Mesenchymal stem cell (in vitro differentiated cells and primary cell): Measurements from ENCODE around the gene SUSD3.

ENCODE experiments used
- DNase-seq: peaks from one replicate; pipeline ENCODE4 v3.0.0-alpha.2; 2013
- H2AFZ ChIP-seq: one replicate; pipeline ENCODE4 v1.6.1; 2013; ENCODE audit warnings: low read depth, mild to moderate bottlenecking, control low read depth, inconsistent platforms, low read length, moderate library complexity
- H2AK5ac ChIP-seq: 2 replicates; pipeline ENCODE4 v1.6.1; 2013; ENCODE audit warnings: low read length, moderate library complexity, mild to moderate bottlenecking, inconsistent platforms; ENCODE audit not compliant: severe bottlenecking
- H2BK120ac ChIP-seq: one replicate; pipeline ENCODE4 v1.6.1; 2013; ENCODE audit warnings: low read depth, mild to moderate bottlenecking, inconsistent platforms, low read length, moderate library complexity
- H2BK12ac ChIP-seq, 2 experiments: one replicate each; pipeline ENCODE4 v1.6.1; 2013; ENCODE audit warnings: inconsistent platforms in 2 of 2, low read length in 2 of 2, mild to moderate bottlenecking in 2 of 2, moderate library complexity in 2 of 2, control low read depth in 1 of 2
- H2BK15ac ChIP-seq: one replicate; pipeline ENCODE4 v1.6.1; 2013; ENCODE audit warnings: mild to moderate bottlenecking, low read depth, inconsistent platforms; ENCODE audit not compliant: poor library complexity, severe bottlenecking
- H2BK5ac ChIP-seq: 2 replicates; pipeline ENCODE4 v1.6.1; 2013; ENCODE audit warnings: low read depth, mild to moderate bottlenecking, low read length, control low read depth, inconsistent platforms; ENCODE audit not compliant: poor library complexity, severe bottlenecking
- H3K14ac ChIP-seq, 2 experiments: one replicate each; pipeline ENCODE4 v1.6.1; 2013; ENCODE audit warnings: inconsistent platforms in 2 of 2, low read length in 2 of 2, control low read depth in 1 of 2, mild to moderate bottlenecking in 1 of 2, moderate library complexity in 1 of 2
- H3K18ac ChIP-seq, 2 experiments: one replicate each; pipeline ENCODE4 v1.6.1; 2013; ENCODE audit warnings: inconsistent platforms in 2 of 2, low read length in 2 of 2, control low read depth in 1 of 2, low read depth in 1 of 2, mild to moderate bottlenecking in 1 of 2
- H3K23ac ChIP-seq, 2 experiments: one replicate each; pipeline ENCODE4 v1.6.1; 2013; ENCODE audit warnings: inconsistent platforms in 2 of 2, low read length in 2 of 2, mild to moderate bottlenecking in 2 of 2, moderate library complexity in 2 of 2, control low read depth in 1 of 2
- H3K27ac ChIP-seq: 2 replicates; pipeline ENCODE4 v1.5.1; 2013; ENCODE audit warnings: mild to moderate bottlenecking, moderate library complexity, low read length, control low read depth, inconsistent platforms; ENCODE audit not compliant: poor library complexity, severe bottlenecking
- H3K27me3 ChIP-seq, 2 experiments: 2 replicates each; pipeline versions ENCODE4 v1.6.1 to v1.7.0; 2013; ENCODE audit warnings: low read length in 2 of 2, mild to moderate bottlenecking in 2 of 2, moderate library complexity in 2 of 2, control low read depth in 1 of 2, inconsistent platforms in 1 of 2; ENCODE audit not compliant: control insufficient read depth in 1 of 2, insufficient read depth in 1 of 2
- H3K36me3 ChIP-seq, 2 experiments: 2 replicates each; pipeline versions ENCODE4 v1.6.1 to v1.7.0; 2013; ENCODE audit warnings: low read length in 2 of 2, control low read depth in 1 of 2, inconsistent platforms in 1 of 2, low read depth in 1 of 2, mild to moderate bottlenecking in 1 of 2; ENCODE audit not compliant: insufficient read depth in 2 of 2, control insufficient read depth in 1 of 2
- H3K4ac ChIP-seq, 2 experiments: one replicate each; pipeline ENCODE4 v1.6.1; 2013; ENCODE audit warnings: inconsistent platforms in 2 of 2, low read length in 2 of 2, mild to moderate bottlenecking in 2 of 2, moderate library complexity in 2 of 2, control low read depth in 1 of 2, low read depth in 1 of 2
- H3K4me1 ChIP-seq: 2 replicates; pipeline ENCODE4 v1.6.1; 2013; ENCODE audit warnings: low read depth, low read length, control low read depth; ENCODE audit not compliant: control insufficient read depth, insufficient read depth
- H3K4me2 ChIP-seq: 2 replicates; pipeline ENCODE4 v1.6.1; 2013; ENCODE audit warnings: low read length, mild to moderate bottlenecking, inconsistent platforms; ENCODE audit not compliant: poor library complexity, severe bottlenecking
- H3K4me3 ChIP-seq, 2 experiments: 2 replicates each; pipeline versions ENCODE4 v1.5.1 to v1.7.0; 2013; ENCODE audit warnings: low read length in 2 of 2, mild to moderate bottlenecking in 2 of 2, control low read depth in 1 of 2, low read depth in 1 of 2; ENCODE audit not compliant: insufficient read depth in 1 of 2
- H3K79me1 ChIP-seq: replicated peaks from 2 replicates; pipeline ENCODE4 v1.6.1; 2013; ENCODE audit warnings: mild to moderate bottlenecking, control low read depth, low read length, inconsistent platforms; ENCODE audit not compliant: poor library complexity, severe bottlenecking
- H3K9ac ChIP-seq: 2 replicates; pipeline ENCODE4 v1.7.0; 2013; ENCODE audit warnings: mild to moderate bottlenecking, low read length, moderate library complexity
- H3K9me3 ChIP-seq: 2 replicates; pipeline ENCODE4 v1.7.0; 2013; ENCODE audit warnings: mild to moderate bottlenecking, low read length; ENCODE audit not compliant: control insufficient read depth
- H4K8ac ChIP-seq: one replicate; pipeline ENCODE4 v1.6.1; 2013; ENCODE audit warnings: inconsistent platforms, mild to moderate bottlenecking, low read length, moderate library complexity
- H4K91ac ChIP-seq: one replicate; pipeline ENCODE4 v1.6.1; 2013; ENCODE audit warnings: mild to moderate bottlenecking, low read length, inconsistent platforms
- WGBS: methylation state at CpG from one replicate; pipeline ENCODE4 v1.1.7; 2013; ENCODE audit warnings: mixed read lengths; 5-methylcytosine and 5-hydroxymethylcytosine counted together

SUSD3 gene

DNA sequence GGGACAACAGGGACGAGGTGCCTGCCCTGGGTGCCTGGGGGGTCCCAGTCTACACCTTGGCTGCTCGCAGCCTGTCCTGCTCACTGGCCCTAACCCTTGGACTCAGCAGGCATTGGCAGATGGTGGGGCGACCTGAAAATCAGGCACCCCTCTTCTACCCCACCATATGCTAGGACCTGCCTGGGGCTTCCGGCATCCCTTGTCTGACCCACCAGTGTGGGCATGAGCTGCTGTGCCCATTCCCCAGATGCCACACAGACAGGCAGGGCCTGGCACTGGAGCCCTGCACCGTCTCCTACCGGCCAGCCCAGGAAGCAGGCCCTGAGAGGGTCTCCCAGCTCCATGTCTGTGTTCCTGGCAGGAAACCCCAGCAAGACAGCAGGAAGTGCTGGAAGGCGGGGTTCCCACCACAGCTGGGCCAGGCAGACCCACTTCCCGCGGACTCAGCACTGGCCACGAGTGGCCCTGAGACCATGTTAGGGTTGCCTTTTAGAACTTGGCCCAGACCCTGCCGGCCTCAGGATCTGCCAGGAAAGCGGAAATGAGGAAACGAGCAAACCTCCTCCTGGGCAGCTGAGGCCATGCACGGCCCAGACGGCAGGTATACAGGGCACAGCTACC lies 72.5 kb downstream of the SUSD3 start:
- no peak overlapping the region for H2BK5ac ChIP-seq
- H3K79me1 ChIP-seq: peaks cover 29% of the 10 kb centered on the region
- peak overlapping the region in 1 of 2 experiments; percentile 9 for H3K18ac ChIP-seq
- H3K36me3 ChIP-seq: peaks cover 0 to 10% of the 10 kb centered on the region in 2 experiments
- no peak overlapping the region for H3K4me2 ChIP-seq
- H2BK15ac ChIP-seq: no peak overlapping the region
- H3K14ac ChIP-seq: peak overlapping the region in 1 of 2 experiments; percentile 47
- H3K23ac ChIP-seq: no peak overlapping the region
- H3K27me3 ChIP-seq: no peaks in the 10 kb centered on the region
- H2BK120ac ChIP-seq: no peak overlapping the region
- 82% methylated on average over 15 of the region's 15 CpGs for WGBS
- H3K27ac ChIP-seq: no peak overlapping the region
- no peak overlapping the region for H2AK5ac ChIP-seq
- peak; percentile 31 for DNase-seq
- peaks cover 78% of the 10 kb centered on the region for H3K4me1 ChIP-seq
- H3K9me3 ChIP-seq: no peaks in the 10 kb centered on the region
- peak overlapping the region; percentile 3 to 18 for H2BK12ac ChIP-seq
- H3K9ac ChIP-seq: peak overlapping the region; percentile 23
- H4K91ac ChIP-seq: peak overlapping the region; percentile 37
- H3K4me3 ChIP-seq: no peak overlapping the region
- H4K8ac ChIP-seq: peak overlapping the region; percentile 37
- no peak overlapping the region for H3K4ac ChIP-seq
- no peak overlapping the region for H2AFZ ChIP-seq

- peaks cover 0 to 4% of the 10 kb centered on the region in 2 experiments for H3K36me3 ChIP-seq
- 96% methylated on average over 13 of the region's 13 CpGs for WGBS
- peaks cover 23% of the 10 kb centered on the region for H3K79me1 ChIP-seq
- no peak overlapping the region for H2BK15ac ChIP-seq
- peak overlapping the region in 1 of 2 experiments; percentile 30 for H3K14ac ChIP-seq
- H2BK12ac ChIP-seq: peak overlapping the region; percentile 3 to 50
- H3K4me3 ChIP-seq: no peak overlapping the region
- H2AFZ ChIP-seq: no peak overlapping the region
- H3K4ac ChIP-seq: peak overlapping the region in 1 of 2 experiments; percentile 52
- no peak overlapping the region for H4K91ac ChIP-seq
- H2AK5ac ChIP-seq: peak overlapping the region; percentile 24
- peak overlapping the region; percentile 31 for H4K8ac ChIP-seq
- peak overlapping the region; percentile 93 for H3K9ac ChIP-seq
- H3K9me3 ChIP-seq: no peaks in the 10 kb centered on the region
- H3K23ac ChIP-seq: no peak overlapping the region
- H3K27me3 ChIP-seq: no peaks in the 10 kb centered on the region
- no peak overlapping the region for H2BK120ac ChIP-seq
- H3K4me1 ChIP-seq: peaks cover 72% of the 10 kb centered on the region
- no peak overlapping the region for H3K4me2 ChIP-seq
- H3K18ac ChIP-seq: peak overlapping the region; percentile 13 to 40
- no peak overlapping the region for H2BK5ac ChIP-seq
- no peak for DNase-seq
- no peak overlapping the region for H3K27ac ChIP-seq
Measured at GRCh38 chr9:93131599-93132286, 73.2 kb downstream of the SUSD3 start.

- Histone ChIP-seq H4K91ac (peak overlapping the region; percentile 53), H3K9ac (peak overlapping the region; percentile 93), H3K4ac (peak overlapping the region; percentile 52 to 76), H3K27ac (peak overlapping the region; percentile 80), H3K4me3 (peak overlapping the region in 1 of 2 experiments; percentile 84), H3K79me1 (peaks cover 23% of the 10 kb centered on the region), H3K27me3 (no peaks in the 10 kb centered on the region), H3K4me2 (peak overlapping the region; percentile 85), H3K36me3 (peaks cover 0 to 4% of the 10 kb centered on the region in 2 experiments), H2BK120ac (peak overlapping the region; percentile 80), H4K8ac (peak overlapping the region; percentile 24), H3K9me3 (no peaks in the 10 kb centered on the region), H3K23ac (no peak overlapping the region), H2BK15ac (no peak overlapping the region), H2BK12ac (peak overlapping the region; percentile 29 to 50), H2AK5ac (peak overlapping the region; percentile 13), H2BK5ac (no peak overlapping the region), H3K14ac (peak overlapping the region in 1 of 2 experiments; percentile 30), H2AFZ (no peak overlapping the region), H3K4me1 (peaks cover 65% of the 10 kb centered on the region), H3K18ac (peak overlapping the region; percentile 15 to 29)
- WGBS: 71% methylated on average over 12 of the region's 12 CpGs
- DNase-seq: peak; percentile 48
Measured at GRCh38 chr9:93132287-93132927, 73.9 kb downstream of the SUSD3 start.
